ENCODE measurements around the gene PRKRIP1.
"Not testable (repeated sequence)": the region's sequence is repeated elsewhere in the genome, so short reads cannot be mapped to it uniquely, and the experiment has no call there.

The PRKRIP1 gene

DNA sequence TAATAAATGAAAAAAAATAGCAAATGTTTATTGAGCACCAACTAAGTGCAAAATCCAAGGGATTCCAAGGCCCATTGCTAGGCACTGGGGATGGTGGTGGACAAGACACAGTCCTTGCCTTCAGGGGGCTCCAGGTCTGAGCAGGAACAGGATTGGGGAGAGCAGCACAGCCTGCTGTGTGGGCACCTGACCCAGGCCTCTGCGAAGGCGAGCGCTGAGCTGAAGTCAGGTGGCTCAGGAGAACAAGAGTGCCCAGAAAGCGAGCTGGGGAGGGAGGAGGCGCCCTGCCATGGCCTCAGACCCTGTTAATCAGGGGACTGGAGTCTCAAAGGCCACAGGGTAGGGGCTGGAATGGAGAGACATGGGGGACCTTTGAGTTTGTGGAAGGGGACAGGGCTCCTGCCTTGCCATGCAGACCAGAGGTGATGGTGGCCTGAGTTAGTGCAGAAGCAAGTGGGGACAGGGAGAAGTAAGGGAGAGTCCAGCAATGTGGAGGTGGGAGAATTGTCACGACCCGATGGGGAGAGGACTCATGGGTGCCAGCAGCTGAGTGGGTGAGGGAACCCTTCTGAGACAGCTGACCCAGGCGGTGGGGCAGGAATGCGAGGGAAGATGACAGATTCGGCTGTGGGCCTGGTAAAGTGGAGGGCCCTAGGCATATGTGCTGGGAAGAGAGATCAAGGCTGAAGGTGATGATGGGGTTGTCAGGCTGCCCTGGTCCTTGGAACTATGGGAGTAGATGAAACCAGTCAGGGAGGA is 33.2 kb downstream of the PRKRIP1 start:
- no peak for DNase-seq

DNA sequence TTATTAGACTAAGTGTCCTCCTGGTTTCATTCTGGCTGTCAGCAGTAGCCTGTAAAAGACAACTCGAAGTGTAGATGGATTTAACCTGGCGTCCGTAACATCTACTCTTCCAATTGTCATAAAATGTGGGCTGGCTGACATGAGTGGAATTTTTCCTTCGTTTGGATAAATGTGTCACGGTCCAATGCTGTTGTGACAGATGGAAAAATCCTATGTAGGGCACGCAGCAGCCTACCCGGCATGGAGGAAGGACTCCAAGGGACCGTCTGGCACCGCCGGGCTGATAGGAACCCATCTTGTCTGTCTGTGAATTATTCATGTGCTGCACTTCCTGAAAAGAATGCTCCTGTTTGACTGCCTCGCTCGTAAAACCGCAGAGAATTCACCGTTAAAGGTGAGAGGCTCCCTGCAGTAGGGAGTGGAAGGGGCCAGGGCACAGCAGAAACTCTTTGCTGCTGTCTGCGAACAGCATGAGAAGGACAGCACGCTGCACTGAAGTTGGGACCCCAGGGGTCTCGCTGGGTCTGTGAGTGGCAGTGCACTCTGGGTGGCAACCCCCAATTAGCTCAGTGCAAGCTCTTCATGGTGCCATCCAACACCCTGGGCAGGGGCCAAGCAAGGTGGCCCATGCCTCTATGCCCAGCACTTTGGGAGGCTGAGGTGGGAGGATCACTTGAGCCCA is 35.6 kb downstream of the PRKRIP1 start:
- peak in 44 of 58 donors; percentile 9 to 86 (median 42) for DNase-seq

DNA sequence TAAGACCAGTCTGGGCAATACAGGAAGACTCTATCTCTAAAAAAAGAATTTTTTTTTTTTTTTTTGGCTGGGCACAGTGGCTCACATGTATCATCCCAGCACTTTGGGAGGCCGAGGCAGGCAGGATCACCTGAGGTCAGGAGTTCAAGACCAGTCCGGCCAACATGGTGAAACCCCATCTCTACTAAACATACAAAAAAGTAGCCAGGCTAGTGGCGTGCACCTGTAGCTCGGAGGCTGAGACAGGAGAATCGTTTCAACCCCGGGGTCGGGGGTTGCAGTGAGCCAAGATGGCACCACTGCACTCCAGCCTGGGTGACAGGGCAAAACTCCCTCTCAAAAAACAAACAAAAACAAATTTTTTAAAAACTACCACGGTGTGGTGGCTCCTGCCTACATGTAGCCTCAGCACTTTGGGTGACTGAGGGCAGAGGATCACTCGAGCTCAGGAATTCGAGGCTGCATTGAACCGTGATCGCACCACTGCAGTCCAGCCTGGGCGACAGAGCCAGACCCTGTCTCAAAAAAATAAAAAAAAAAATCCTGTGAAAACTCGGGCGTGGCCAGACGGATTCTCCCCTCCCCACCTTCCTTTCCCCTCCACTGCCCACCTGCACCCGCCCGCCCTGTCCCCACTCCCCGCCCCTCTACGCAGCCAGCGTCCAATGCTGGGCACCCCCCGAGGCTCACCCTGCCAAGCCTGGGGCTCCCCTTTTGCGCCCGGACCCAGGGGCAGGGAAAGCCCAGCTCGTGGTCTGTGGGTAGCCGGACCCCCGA is 36.5 kb downstream of the PRKRIP1 start:
- DNase-seq, result no peak

DNA sequence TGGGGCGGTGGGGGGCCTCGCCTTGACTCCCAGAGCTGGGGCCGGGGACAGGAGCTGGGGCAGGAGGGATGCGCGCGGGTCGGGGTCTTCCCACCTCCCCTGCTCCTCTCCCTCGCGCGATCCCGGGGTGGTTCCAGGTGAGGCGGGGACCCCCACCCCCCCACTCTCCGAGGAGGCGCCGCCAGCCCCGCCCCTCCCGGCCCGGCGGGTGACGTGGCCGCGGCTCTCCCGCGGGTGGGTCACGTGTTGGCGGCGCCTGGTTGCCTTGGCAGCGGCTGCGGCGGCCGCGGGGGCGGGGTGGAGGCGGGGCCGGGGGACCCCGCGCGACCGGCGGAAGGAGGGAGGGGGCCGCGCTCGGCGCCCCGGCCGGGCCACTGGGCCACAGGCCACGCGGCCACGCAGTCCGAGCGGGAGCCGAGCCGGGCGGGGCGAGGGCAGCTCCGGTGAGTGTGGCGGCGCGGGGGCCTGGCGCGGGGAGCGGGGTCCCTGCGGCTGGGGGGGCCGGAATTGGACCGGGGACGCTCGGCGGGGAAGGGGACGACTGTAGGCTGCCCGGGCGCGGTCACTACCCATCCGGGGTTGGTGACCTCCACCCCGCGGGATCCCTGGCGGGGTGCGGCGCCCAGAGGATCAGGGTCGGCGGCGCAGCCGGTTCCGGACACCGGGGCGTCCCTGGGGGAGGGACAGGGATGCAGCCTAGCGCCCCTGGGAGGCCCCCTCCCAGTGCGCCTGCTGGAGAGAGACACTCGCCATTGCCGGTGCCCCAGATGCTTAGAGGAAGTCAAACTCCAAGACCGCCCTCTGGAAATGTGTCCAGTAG is 37.3 kb downstream of the PRKRIP1 start, which contains the start of gene ORAI2:
Gene ORAI2 (plus strand): TSS at position 357 of the 820 bp plus-strand sequence. CDS start 5,382 bp downstream, outside the sequence.
- DNase-seq, result peak in 55 of 58 donors; percentile 9 to 86 (median 66)

DNA sequence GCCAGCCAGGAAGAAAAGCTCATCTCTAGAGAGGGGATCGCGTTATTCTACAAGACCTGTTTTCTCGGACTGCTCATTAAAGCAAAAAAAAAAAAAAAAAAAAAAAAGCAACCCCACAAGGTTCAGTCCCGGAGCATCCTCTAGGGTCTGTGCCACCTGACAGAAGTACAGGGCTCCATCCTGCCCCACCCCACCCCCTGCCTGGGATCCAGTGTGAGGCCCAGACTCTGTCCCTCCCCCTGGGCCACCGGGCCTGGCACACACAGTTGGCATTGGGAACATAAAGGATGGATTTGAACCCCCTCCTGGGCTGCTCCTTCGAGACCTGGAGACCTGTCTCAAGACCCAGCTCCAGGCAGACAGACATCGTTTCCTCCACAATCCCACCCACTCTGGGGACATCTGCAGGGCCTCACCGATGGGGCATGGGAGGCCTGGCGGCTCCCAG is 37.9 kb downstream of the PRKRIP1 start:
- no peak for DNase-seq

DNA sequence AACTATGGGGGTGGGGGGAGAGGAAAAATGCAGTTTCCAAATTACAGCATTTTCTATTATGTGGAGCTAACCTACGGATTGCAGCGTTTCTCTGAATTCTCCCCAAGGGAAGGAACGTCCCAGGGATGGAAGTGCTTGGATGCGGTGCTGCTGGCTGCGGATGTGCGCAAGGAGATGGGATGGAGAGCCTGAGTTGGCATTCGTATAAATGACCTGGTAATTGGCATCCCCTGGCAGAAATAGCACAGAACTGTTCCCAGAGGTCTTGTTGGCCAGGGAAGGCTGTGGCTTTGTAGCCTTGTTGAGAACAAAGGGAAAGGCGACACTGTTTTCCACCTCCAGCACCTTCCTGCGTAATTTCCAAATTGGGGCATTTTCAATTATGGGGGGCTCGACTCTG is 40.0 kb downstream of the PRKRIP1 start:
- DNase-seq, result no peak

DNA sequence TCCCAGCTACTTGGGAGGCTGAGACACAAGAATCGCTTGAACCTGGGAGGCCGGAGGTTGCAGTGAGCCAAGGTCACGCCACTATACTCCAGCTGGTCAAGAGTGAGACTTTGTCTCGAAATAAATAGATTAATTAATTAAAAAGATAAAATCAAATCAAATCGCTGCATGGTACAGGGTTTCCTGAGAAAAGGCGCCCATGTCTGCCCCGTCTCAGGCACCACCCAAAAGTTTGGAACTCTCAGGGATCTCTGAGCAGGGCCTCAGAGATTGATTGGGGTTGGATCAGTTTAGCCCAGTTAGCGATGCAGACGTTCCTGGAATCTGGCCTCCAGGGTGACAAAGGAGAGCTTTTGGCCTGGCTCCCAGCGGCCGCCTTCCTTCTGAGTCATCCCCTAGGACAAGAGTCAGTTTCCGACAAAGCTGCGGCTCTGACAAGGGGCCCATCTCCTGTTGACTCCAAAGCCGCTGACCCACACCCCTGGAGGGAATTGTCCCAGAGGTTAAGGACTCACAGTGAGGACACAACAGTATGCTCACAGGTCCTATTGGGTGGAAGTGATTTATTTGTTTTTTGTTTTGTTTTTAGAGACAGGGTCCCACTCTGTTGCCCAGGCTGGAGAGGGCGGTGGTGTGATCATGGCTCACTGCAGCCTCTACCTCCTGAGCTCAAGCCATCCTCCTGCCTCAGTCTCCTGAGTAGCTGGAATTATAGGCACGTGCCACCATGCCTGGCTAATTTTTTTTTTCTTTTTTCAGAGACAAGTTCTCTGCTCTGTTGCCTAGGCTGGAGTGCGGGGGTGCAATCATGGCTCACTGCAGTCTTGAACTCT is 44.0 kb downstream of the PRKRIP1 start:
- peak in 2 of 58 donors; percentile 10 to 13 for DNase-seq

DNA sequence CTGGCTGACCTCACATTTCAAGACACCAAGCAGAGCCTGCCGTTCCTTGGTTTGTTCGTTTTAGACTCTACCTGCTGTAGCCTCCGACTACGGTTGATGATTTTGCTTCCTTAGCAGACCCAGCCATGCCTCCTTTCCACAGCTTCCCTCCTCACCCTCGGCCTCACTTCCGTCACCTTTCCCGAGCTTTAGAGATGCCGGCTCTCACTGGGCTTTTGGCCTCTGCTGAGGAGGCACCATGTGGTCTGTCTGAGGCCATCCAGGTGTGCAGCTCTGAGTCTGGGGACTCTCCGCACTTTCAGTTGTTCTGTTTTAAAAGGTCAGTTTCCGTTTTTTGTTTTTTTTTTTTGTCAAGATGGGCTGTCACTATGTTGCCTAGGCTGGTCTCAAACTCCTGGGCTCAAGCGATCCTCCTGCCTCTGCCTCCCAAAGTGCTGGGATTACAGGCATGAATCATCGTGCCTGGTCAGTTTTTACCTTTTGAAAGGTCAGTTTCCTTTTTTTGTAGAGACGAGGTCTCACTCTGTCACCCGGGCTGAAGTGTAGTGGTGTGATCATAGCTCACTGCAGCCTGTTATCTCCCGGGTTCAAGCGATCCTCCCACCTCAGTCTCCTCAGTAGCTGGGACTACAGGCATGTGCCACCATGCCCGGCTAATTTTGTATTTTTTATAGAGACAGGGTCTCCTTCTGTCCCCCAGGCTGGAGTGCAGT is 49.0 kb downstream of the PRKRIP1 start:
- DNase-seq, result no peak

DNA sequence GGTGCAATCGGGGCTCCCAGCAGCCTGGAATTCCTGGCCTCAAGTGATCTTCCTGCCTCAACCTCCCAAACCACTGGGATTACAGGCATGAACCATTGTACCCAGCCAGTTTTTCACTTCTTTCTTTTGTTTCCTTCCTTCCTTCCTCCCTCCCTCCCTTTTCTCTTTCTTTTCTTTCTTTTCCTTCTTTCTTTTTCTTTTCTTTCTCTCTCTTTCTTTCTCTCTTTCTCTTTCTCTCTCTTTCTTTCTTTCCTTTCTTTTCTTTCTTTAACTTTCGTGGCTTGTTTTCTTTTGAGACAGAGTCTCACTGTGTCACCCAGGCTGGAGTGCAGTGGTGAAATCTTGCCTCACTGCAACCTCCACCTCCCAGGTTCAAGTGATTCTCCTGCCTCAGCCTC is 49.5 kb downstream of the PRKRIP1 start:
- no peak for DNase-seq

DNA sequence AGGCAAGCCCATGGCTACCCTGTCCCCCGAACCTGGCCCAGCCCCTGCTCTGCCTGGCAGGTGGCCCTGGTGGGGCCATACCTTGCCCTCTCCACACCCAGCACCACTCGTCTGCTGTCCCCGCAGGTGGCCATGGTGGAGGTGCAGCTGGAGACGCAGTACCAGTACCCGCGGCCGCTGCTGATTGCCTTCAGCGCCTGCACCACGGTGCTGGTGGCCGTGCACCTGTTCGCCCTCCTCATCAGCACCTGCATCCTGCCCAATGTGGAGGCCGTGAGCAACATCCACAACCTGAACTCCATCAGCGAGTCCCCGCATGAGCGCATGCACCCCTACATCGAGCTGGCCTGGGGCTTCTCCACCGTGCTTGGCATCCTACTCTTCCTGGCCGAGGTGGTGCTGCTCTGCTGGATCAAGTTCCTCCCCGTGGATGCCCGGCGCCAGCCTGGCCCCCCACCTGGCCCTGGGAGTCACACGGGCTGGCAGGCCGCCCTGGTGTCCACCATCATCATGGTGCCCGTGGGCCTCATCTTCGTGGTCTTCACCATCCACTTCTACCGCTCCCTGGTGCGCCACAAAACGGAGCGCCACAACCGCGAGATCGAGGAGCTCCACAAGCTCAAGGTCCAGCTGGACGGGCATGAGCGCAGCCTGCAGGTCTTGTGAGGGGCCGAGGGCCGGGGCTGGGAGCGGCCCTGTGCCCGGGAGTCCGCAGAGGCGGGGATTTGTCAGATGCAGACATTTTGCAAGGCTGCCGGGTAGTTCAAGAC is 50.4 kb downstream of the PRKRIP1 start:
- no peak for DNase-seq

DNA sequence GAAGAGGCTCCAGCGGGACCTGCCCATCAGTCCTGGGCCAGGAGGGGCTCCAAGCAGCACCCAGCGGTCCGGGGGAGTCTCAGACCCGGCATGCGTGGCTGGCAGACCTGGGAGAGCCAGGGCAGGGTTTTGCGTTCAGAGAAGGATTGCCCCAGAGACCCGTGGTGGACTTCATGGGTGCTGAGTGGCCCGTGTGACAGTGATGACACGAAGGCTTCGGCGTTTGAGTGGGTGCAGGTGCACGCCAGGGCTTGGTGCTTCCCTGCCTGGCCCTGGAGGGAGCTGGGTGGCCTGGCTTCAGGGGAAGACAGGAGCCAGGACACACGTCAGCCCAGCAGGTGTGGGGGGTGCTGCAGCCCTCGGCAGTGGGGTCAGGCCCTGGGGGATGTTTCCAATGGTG is 51.1 kb downstream of the PRKRIP1 start:
- no peak for DNase-seq

DNA sequence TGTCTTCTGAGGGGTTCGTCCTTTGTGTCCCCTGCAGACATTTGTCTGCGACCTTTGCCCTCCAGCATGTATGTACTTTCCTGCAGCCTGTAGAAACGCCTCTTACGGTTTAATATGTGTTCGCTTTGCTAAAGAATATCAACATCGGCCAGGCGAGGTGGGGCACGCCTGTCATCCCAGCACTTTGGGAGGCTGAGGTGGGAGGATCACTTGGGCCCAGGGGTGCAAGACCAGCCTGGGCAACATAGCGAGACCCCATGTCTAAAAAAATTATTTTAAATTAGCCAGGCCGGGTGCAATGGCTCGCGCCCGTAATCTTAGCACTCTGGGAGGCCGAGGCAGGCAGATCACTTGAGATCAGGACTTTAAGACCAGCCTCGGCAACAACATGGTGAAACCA is 53.0 kb downstream of the PRKRIP1 start:
- no peak for DNase-seq

DNA sequence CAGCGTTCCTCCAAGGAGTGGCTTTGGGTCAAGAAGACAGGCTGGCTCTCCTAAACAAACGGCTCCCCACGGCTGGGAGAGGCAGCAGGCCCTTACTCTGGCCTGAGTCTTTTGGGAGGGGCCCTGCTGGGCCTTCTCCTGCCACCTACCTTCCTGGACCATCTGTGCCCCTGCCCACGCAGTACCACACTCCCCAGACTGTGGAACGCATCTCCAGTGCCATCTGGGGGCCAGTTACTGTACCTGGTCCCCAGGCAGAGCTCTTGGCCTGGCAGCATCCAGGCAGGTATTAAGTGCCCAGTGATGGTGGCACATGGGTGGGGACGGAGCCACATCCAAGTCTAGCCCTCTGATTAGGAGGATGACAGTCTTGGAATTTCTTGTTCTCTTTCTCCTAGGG is 54.1 kb downstream of the PRKRIP1 start:
- DNase-seq, result peak in 9 of 58 donors; percentile 8 to 50 (median 31)

DNA sequence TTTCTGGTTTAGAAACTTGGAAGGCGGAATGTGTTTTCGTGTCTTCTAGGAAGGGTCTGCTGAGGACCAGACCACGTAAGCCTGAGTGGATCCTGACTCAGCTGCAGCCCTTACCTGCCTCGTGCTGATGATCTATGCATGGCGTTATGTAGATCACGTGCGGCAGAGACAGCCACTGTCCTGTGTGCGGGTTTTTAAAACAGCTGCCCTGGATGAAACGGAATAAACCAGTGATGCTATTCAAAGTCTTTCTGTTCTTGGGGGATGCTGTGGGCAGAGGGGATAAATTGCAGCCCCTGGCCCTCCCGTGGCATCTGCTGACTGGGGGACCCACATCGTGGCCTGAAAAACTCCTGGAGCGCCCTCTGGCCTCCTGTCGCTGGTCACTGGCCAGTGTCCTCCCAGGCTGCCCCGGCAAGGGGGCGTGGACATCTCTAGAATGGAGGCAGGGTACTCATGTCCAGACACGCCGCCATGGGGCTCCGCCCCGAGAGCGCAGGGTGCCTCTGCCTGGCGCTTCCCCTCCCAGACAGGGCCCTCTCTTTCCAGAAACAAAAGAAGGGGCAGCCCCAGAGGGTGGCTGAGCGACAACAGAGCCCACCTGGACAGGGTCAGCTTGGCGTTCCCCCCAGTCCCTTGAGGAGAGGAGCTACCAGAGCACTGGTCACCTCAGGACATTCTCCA is 55.4 kb downstream of the PRKRIP1 start:
- no peak for DNase-seq

DNA sequence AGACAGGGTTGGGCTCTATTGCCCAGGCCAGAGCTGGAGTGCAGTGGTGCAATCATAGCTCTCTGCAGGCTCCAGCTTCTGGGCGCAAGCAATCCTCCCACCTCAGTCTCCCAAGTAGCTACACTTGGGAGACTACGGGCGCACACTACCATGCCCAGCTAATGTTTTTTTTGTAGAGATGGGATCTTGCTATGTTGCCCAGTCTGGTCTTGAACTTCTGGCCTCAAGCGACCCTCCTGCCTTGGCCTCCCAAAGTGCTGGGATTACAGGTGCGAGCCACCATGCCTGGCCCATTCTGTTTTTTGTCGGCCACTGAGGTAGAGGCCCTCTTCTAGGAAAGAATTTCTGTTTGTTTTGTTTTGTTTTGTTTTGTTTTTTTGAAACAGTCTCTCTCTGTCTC is 56.3 kb downstream of the PRKRIP1 start:
- DNase-seq, result no peak

DNA sequence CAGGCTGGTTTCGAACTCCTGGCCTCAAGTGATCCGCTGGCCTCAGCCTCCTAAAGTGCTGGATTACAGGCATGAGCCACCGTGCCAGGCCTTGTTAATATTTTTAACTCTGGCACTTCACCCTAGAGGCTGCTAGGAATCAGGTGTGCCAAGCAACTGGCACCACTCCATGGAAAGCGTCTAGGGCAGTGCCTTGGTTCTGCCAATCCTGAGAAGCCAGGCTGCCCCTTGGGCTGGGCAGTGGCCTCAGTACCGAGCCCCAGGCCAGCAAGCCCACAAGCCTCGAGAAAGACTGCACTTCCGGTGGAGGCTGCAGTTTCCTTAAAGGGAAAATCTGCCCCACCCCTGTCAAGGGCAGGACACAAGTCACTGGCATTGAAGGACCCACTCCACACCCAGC is 57.2 kb downstream of the PRKRIP1 start:
- no peak for DNase-seq

DNA sequence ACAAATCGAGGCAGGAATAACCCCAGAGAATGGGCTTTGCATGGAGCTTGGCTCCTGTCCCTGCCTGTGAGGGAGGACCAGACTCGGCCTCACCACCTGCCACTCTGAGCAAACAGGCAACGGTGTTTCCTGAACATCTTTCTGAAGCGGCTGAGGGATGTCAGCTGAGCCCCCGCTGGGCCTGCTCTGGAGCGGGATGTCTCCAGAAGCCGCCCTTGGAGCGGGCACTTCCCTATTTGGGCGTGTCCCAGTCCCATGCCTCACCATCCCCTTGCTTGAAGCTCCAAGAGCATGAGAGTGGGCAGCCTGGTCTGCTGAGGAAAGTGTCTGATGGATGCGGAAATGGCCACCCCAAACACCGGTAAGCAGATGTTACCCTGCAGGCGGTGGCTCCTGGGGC is 58.3 kb downstream of the PRKRIP1 start:
- no peak for DNase-seq

DNA sequence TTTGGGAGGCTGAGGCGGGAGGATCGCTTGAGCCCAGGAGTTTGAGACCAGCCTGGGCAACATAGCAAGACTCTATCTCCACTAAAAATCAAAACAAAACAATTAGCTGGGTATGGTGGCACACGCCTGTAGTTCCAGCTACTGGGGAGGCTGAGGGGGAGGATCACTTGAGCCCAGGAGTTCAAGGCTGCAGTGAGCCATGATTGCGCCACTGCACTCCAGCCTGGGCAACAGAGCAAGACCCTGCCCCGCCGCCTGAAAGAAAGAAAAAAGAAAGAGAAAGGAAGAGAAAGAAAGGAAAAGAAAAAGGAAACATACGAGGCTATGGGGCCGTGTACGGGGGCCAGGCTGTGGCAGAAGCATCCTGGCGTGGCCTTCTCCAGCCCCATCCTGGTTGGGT is 58.8 kb downstream of the PRKRIP1 start:
- not testable (repeated sequence) for DNase-seq
